HG03432 (cell line): Measurements from ENCODE around the gene IRF4.

Experiments used
- ATAC-seq: cut with Tn5 transposase; IDR thresholded peaks from one replicate; pipeline ENCODE4 v1.9.1; 2021; ENCODE audit warnings: mild to moderate bottlenecking, moderate library complexity; ENCODE audit not compliant: unreplicated experiment

The IRF4 gene

DNA sequence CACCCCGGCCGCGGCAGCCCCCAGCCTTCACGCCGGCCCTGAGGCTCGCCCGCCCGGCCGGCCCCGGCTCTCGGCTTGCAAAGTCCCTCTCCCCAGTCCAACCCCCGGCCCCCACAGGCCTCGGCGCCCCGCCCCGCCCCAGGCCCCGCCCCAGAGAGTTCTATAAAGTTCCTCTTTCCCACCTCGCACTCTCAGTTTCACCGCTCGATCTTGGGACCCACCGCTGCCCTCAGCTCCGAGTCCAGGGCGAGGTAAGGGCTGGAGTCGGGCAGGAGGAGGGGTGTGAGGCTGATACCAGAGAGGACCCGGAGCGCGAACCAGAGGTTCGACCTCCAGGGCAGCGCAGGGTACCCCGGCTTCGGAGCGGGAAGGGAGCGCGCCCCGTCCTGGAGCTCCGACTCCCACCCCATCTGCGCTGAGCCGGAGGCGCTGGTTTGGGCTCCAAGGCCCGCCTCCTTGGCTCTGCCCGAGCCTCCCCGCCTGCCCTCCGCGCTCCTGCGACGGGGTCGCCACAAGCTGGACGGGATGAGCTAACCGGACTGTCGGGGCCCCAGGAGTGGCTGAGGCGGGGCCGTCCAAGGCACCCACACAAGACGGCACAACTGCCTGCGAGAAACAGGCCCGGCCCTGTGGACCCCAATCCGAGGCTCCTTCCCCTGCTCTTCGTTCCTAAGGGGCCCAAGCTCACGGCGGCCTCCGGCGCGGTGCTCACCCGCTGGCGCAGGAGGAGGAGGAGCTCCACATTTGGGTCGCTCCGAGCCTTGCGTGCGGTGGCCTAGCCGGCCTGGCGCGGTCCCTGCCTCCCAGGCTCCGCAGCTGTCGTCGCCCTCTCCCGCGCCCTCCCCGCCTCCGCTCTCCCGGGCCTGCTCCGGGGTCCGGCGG, at the start of gene IRF4:
Gene IRF4 (plus strand): TSS at position 194 of the 882 bp plus-strand sequence. CDS start 1,401 bp downstream, outside the sequence.
- ATAC-seq: peak; percentile 49

- ATAC-seq: peak; percentile 69
Observed at GRCh38 chr6:341914-342831, 49.4 kb upstream of the IRF4 start.

DNA sequence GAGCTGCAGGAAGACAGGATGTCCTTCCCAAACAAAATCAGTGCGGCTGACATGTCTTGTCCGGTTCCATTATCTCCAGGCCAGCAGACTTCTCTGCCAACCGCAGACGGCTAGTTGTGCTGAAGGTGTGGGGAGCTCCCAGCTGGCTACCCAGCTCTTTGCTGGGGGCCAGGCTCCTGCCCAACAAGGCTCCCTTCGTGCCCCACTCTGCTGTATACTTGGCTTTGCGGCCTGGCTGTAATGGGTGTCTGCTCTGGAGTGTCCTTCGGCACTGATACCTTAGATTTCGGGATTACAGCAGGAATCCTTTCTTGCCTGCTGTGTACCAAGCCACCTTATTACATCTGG, 48.7 kb upstream of the IRF4 start:
- no peak for ATAC-seq

GRCh38 chr6:343226-343935, 48.2 kb upstream of the IRF4 start:
- no peak for ATAC-seq

DNA sequence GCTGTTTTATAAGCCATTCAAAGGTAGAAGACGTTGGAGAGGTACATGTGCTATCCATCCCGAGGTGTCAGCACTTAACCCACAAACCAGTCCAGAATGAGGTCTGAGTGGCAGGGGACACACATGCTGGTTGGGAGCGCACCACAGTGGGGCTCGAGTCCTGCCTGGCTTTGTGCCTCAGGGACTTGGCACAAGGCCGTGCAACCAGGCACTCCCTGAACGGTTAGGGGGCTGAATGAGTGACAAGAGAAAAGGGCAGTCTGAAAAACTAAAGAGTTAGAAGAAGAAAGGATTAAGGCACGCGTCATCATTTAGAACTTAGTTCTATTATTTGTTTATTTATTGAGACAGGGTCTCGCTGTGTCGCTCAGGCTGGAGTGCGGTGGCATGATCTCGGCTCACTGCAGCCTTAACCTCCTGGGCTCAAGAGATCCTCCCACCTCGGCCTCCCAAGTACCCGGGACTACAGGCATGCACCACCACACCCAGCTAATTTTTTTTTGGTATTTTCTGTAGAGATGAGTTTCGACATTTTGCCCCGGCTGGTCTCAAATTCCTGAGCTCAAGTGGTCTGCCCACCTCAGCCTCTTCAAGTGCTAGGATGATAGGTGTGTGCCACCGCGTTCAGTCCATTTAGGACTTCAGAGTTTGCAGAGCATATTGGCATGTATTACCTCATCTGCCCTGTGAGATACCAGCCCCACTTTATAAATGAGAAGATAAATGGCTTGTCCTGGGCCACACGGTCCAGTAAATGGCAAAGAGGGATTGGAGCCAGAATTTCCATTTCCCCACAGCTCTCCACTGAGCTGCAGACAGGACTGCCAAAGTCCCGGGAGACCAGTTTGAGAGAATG, 47.4 kb upstream of the IRF4 start:
- ATAC-seq: no peak

DNA sequence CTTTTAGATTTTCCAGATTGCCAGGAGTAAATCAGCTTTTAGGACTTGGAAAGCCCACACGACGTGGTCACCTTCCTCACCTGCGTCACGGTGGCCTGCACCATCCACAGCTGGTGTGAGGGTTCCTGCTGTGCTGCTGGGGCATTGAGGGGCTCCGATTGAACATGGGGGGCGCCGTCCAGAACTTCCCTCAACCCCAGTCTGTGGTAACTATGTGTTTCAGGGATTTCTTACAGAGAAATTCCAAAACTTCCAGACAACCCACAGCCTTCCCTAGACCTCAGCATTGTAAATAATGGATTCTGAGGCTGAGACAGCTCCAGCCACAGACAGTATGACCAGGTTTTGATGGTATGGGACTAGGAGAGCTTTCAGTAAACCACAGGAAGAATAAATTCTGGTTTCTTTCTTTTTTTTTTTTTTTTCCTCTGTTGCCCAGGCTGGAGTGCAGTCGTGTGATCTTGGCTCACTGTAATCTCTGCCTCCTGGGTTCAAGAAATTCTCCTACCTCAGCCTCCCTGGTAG, 46.7 kb upstream of the IRF4 start:
- ATAC-seq: no peak

DNA sequence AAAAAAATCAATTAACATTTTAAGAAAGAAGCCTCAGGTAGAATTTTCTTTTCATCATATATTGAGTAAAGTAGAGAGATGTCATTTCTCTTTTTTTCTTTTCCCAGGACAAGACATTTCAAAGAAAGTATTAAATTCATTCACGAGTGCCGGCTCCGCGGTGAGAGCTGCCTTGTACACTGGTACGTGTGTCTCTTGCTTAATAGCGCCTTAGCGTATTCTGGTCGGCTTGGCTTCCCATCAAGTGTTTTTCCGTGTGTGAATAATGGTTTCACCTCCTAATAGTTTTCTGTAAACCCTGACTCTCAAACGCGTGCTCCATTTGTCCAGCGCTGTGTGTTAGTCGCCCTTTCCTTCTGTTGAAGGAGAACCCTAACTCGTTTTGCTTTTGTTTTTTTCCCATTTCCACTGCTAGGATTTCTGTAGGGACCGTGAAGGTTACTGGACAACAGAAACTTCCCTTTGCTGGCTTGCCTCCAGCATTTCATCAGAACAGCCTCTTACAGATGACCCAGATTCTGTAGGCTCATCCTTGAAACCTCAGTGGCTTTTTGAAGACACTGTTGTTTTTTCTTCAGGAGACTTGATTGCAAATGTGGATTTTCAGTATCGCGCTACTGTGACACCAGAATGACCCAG, 45.7 kb upstream of the IRF4 start:
- no peak for ATAC-seq

DNA sequence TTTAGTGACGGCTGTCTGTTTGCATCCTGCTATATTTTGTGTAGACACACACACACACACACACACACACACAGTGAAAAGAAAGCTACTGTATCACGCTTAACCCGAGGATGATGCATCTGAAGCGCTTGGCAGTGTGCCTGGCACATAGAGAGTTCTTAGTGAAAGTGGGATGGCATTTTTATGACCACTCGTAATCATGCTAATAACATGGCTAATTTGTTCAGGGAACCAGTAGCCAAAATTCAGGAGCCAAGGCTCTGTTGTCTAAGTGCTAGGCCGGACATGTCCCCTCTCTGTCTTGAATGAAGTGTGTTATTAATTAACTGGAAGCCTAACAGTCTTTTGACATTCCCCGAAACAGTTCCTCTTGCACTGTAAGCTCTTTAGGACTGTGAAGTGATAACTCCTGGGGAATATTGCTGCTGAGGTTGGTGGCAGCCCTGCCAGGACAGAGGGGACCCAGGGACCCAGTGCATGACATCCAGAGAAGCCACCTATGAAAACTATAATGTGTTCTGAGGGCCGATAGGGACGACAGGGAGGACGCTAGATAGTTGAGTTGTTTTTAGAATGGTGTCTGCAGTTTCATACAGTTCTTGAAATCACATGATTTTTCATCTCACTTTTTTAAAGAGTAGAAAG, 45.0 kb upstream of the IRF4 start:
- no peak for ATAC-seq

DNA sequence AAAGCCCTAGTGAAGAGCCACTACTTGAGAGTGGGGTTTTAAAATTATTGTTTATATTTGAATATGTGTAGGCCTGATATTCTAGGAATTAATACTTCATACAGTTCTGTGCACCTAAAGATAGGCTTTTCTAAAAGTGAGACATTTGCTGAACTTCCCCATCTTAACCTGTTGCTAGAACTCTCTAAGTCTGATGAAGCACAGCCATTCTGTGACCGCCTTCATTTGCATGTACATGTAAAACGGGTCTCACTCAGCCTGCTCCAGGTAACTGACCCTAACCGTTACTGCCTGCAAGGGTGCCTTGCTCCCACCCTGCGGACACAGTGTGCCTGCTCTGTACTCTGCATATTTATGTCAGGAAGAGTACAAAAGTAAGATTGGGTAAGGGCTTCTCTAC, 44.3 kb upstream of the IRF4 start:
- ATAC-seq: peak; percentile 80

GRCh38 chr6:347951-348859, 43.3 kb upstream of the IRF4 start:
- no peak for ATAC-seq

- ATAC-seq: no peak
Observed at GRCh38 chr6:348860-349396, 42.6 kb upstream of the IRF4 start.

GRCh38 chr6:349491-349921, 42.0 kb upstream of the IRF4 start:
- no peak for ATAC-seq

DNA sequence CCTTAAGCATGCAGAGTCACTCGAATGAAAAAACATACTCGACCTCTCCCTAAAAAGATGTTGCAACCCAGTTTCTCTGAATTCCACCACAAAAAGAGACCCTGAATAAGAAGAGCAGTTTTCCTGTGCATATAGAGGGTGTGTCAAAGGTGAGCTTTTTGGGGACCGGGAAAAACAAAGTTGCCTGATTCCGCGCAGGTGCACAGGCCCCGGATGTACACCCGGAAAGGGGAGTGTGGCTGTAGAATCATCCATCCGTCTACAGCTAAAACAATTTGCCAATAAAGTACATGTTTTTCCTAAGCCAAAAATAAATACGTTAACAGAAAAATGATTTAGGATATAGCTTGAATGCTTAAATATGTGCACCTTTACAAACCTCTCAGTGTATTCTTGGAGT, 41.2 kb upstream of the IRF4 start:
- ATAC-seq: no peak

DNA sequence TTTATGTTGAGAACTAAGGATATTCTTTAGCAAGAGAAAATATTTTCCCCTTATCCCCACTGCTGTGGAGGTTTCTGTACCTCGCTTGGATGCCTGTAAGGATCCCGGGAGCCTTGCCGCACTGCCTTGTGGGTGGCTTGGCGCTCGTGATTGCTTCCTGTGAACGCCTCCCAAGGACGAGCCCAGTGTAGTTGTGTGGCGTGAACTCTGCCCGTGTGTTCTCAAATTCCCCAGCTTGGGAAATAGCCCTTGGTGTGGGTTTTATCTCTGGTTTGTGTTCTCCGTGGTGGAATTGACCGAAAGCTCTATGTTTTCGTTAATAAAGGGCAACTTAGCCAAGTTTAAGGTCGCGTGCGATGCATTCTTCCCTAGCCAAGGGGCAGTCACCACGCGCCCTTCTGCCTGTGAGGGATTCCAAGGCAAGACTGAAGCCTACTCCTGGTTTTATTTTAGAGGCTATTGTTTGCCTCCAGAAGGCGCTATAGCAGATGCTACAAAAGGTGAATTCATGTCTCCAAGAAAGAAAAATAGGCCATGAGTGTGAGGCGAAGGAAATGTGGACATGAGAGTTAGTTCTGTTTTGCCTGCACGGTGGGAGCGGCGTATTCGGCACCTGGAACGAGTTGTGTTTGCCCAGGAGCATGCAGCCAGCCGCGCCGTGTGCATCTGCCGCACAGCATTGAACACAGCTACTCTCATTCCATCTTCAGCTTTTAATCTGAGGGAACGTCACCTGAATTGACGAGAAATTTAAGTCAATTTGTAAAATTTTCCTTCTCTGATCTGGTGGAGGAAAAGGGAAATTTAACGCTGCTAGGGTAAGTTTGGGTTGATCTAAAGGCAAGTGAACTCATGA, 40.3 kb upstream of the IRF4 start:
- ATAC-seq: no peak

GRCh38 chr6:351867-352289, 39.7 kb upstream of the IRF4 start:
- no peak for ATAC-seq

- no peak for ATAC-seq
Observed at GRCh38 chr6:352474-352873, 39.1 kb upstream of the IRF4 start.
